GM12878 (cell line): ENCODE results near the gene GSTO1.

ENCODE experiments used
- DPF2 ChIP-seq: fragments of 450-650 bp; IDR thresholded peaks from 2 replicates; pipeline ENCODE4 v1.6.1; 2017; ENCODE audit warnings: mild to moderate bottlenecking
- ETV6 ChIP-seq, 2 experiments: fragments of 450-650 bp in 1 of 2; IDR thresholded peaks in 1 of 2; conservative IDR thresholded peaks in 1 of 2; 2 replicates each; pipeline ENCODE4 v1.6.1; 2014; ENCODE audit warnings: antibody characterized with exemption in 1 of 2, borderline replicate concordance in 1 of 2, low read depth in 1 of 2, mild to moderate bottlenecking in 1 of 2, moderate library complexity in 1 of 2
- HCFC1 ChIP-seq: fragments of 150-350 bp; IDR thresholded peaks from 2 replicates; pipeline ENCODE4 v1.6.1; 2014; ENCODE audit warnings: low read length
- KAT2A ChIP-seq: conservative IDR thresholded peaks from 2 replicates; pipeline ENCODE4 v1.6.1; 2011; ENCODE audit warnings: low read depth, low read length; ENCODE audit not compliant: control insufficient read depth
- POLR2A ChIP-seq: IDR thresholded peaks from 2 replicates; pipeline ENCODE4 v1.6.1; 2011; ENCODE audit warnings: low read depth, mild to moderate bottlenecking, low read length
- SRF ChIP-seq, 2 experiments: IDR thresholded peaks; 2 replicates each; pipeline ENCODE4 v1.6.1; 2011; ENCODE audit warnings: low read depth in 2 of 2, low read length in 2 of 2, mild to moderate bottlenecking in 1 of 2, moderate library complexity in 1 of 2
- SUZ12 ChIP-seq: fragments of 200-600 bp; sonication (generic); IDR thresholded peaks from one replicate; pipeline ENCODE4 v1.6.1; 2018; ENCODE audit warnings: antibody characterized with exemption, mild to moderate bottlenecking; ENCODE audit not compliant: unreplicated experiment
- YY1 ChIP-seq: IDR thresholded peaks from 2 replicates; pipeline ENCODE4 v1.6.1; 2011; ENCODE audit warnings: low read depth, mild to moderate bottlenecking, low read length
- ZNF274 ChIP-seq: IDR thresholded peaks from one replicate; pipeline ENCODE4 v1.8.0; 2011; ENCODE audit not compliant: insufficient read length, insufficient read depth
- TF ChIP-seq, protein P1 (sequence below): IDR thresholded peaks from 2 replicates; pipeline ENCODE4 v1.6.1; 2011; ENCODE audit warnings: low read depth, mild to moderate bottlenecking, low read length, moderate library complexity, borderline replicate concordance; ENCODE audit errors: extremely low read depth
- TF ChIP-seq, protein P2 (sequence below), 3 experiments: IDR thresholded peaks in 2 of 3; conservative IDR thresholded peaks in 1 of 3; 2 replicates each; pipeline ENCODE4 v1.5.1; 2011; ENCODE audit warnings: low read depth in 3 of 3, low read length in 3 of 3, mild to moderate bottlenecking in 3 of 3, control low read depth in 2 of 3, moderate library complexity in 2 of 3, inconsistent platforms in 1 of 3, mixed read lengths in 1 of 3; ENCODE audit not compliant: control insufficient read depth in 2 of 3, insufficient read depth in 1 of 3; ENCODE audit errors: extremely low read depth in 1 of 3

DNA sequence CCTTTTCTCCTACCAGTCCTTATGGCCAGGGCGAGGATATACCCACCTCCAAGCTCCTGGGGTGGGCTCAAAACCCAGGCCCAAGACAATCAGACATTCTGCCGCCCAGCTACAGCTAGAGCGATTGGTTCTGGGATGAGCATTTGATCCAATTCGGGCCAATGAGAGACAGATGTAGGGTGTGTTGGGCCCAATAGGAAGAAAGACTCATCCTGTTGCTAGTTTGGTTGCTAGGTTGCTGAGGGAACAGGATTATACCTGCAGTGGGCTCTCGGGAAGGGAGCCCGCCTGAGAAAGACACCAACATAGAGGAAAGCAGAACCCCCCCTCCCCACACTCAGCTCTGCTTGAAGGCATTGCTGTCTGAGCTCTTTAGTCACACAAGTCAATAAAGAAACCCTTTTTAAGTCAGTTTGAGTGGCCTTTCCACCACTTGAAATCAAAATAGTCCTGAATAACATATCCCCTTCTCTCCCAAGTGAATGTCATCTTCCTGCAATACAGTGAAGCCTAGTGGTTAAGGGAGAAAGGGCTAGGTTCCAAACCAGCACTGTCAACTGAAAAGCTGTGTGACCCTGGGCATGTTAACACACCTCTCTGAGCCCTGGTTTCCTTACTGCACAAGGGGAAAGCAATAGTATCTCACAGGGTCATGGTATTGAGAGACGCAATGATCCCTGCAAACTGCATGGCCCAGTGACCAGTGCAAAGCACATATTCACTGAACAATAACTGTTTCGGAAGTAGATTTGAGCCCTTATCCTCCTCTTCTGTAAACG lies 61.8 kb downstream of the GSTO1 start:
- TF ChIP-seq, protein P1, sequence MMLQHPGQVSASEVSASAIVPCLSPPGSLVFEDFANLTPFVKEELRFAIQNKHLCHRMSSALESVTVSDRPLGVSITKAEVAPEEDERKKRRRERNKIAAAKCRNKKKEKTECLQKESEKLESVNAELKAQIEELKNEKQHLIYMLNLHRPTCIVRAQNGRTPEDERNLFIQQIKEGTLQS = no peak
- TF ChIP-seq, protein P2, sequence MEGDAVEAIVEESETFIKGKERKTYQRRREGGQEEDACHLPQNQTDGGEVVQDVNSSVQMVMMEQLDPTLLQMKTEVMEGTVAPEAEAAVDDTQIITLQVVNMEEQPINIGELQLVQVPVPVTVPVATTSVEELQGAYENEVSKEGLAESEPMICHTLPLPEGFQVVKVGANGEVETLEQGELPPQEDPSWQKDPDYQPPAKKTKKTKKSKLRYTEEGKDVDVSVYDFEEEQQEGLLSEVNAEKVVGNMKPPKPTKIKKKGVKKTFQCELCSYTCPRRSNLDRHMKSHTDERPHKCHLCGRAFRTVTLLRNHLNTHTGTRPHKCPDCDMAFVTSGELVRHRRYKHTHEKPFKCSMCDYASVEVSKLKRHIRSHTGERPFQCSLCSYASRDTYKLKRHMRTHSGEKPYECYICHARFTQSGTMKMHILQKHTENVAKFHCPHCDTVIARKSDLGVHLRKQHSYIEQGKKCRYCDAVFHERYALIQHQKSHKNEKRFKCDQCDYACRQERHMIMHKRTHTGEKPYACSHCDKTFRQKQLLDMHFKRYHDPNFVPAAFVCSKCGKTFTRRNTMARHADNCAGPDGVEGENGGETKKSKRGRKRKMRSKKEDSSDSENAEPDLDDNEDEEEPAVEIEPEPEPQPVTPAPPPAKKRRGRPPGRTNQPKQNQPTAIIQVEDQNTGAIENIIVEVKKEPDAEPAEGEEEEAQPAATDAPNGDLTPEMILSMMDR (IDR thresholded peaks at IDR 0.05 in 2 of 3, conservative IDR thresholded peaks at IDR 0.05 in 1 of 3; ENCODE audit: control insufficient read depth in 2 of 3, extremely low read depth in 1 of 3, insufficient read depth in 1 of 3, low read depth in 3 of 3, low read length in 3 of 3) = no peak
- no peak for TF ChIP-seq ZNF274
- no peak for TF ChIP-seq KAT2A
- no peak for TF ChIP-seq POLR2A
- no peak for TF ChIP-seq YY1
- TF ChIP-seq ETV6 (conservative IDR thresholded peaks at IDR 0.05 in 1 of 2, IDR thresholded peaks at IDR 0.05 in 1 of 2; ENCODE audit: borderline replicate concordance in 1 of 2, low read depth in 1 of 2) = no peak
- no peak for TF ChIP-seq HCFC1
- no peak for TF ChIP-seq SRF (IDR thresholded peaks at IDR 0.05; ENCODE audit: low read depth in 2 of 2, low read length in 2 of 2)
- no peak for TF ChIP-seq SUZ12
- no peak for TF ChIP-seq DPF2
